Measurements from ENCODE around the gene CCL4.
"Not testable (repeated sequence)": the region's sequence is repeated elsewhere in the genome, so short reads cannot be mapped to it uniquely, and the experiment has no call there.

The CCL4 gene

GRCh38 chr17:36118477-36119353 lies 15.1 kb downstream of the CCL4 start:
- no peak for DNase-seq

DNA sequence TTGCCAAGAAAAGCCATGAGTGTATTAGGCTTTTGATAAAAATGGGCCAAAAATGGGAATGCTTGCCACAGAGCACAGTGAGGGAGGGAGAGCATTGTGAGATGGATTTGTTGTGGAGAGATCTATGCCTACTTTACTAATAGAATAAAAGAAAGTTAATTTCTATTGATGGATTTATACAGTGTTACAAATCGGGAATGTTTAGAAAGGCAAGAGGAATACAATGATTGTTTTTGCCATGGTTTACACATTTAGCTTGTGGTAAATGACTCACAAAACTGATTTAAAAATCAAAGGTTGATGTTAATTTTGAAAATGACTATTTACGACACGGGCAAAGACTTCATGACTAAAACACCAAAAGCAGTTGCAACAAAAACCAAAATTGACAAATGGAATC lies 16.6 kb downstream of the CCL4 start:
- no peak for DNase-seq

DNA sequence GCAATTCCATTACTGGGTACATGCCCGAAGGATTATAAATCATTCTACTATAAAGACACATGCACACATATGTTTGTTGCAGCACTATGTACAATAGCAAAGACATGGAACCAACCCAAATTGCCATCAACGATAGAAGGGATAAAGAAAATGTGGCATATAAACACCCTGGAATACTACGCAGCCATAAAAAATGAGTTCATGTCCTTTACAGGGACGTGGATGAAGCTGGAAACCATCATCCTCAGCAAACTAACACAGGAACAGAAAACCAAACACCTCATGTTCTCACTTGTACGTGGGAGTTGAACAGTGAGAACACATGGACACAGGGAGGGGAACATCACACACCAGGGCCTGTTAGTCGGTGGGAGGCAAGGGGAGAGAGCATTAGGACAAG lies 17.5 kb downstream of the CCL4 start:
- not testable (repeated sequence) for DNase-seq

DNA sequence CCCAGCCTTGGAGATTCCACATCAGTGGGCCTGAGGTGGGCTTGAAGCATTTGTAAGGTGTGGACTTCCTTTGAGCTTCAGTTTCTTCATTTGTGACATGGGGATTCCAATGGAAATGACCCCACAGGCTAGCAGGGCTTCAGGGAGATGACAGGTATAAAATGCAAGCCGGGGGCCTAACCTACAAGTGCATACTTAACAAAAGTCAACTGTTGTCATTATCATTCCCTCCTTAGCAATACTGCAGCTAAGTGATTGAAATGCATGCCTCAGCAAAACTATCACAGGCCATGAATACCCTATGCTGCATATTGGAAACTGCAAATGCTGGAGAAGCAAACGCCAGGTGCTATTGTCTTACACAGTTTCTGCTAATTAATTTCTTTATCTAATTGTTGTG lies 19.8 kb downstream of the CCL4 start:
- DNase-seq, result no peak

- DNase-seq, result no peak
Measured at GRCh38 chr17:36124879-36125824, 21.5 kb downstream of the CCL4 start.

- DNase-seq, result no peak
Measured at GRCh38 chr17:36127199-36127893, 23.7 kb downstream of the CCL4 start.

GRCh38 chr17:36127911-36128310 lies 24.3 kb downstream of the CCL4 start:
- no peak for DNase-seq

DNA sequence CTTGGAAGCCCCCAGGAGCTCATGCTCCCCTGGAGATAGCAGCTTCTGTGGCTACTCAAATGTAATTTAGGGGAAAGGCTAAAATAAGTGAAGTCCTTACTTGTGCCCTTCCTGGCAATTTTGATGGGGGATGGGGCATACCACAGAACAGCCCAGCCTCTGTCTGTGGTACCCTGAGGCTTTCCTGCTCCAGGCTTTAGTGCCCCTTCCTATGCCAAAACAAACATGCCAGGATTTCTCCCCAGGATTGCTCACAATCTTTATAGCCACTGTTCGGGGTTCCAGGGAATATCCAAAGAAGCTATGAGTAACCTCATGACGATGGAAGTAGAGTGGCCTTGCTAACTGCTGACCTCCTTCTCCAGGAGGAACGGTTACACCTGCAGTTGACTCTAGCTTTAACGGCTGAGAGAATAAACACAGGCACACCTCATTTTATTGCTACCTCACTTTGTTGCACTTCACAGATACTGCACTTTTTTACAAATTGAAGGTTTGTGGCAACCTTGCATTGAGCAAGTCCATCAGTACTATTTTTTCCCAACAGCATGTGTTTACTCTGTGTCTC lies 24.9 kb downstream of the CCL4 start:
- no peak for DNase-seq

- DNase-seq, result no peak
Measured at GRCh38 chr17:36129616-36130015, 26.0 kb downstream of the CCL4 start.

DNA sequence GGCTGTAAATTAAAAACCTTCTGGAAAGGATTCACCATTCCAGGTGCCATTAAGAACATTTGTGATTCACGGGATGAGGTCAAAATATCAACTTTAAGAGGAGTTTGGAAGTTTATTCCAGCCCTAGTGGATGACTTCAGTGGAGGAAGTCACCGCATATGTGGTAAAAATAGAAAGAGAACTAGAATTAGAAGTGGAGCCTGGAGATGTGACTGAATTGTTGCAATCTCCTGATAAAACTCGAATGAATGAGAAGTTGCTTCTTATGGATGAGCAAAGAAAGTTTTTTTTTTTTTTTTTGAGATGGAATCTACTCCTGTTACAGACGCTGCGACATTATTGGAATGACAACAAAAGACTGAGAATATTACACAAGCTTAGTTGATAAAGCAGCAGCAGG lies 26.7 kb downstream of the CCL4 start:
- DNase-seq, result no peak

- DNase-seq, result no peak
Measured at GRCh38 chr17:36131421-36131820, 27.8 kb downstream of the CCL4 start.

GRCh38 chr17:36131931-36132330 lies 28.3 kb downstream of the CCL4 start:
- no peak for DNase-seq

- DNase-seq, result no peak
Measured at GRCh38 chr17:36132421-36132831, 28.8 kb downstream of the CCL4 start.

DNA sequence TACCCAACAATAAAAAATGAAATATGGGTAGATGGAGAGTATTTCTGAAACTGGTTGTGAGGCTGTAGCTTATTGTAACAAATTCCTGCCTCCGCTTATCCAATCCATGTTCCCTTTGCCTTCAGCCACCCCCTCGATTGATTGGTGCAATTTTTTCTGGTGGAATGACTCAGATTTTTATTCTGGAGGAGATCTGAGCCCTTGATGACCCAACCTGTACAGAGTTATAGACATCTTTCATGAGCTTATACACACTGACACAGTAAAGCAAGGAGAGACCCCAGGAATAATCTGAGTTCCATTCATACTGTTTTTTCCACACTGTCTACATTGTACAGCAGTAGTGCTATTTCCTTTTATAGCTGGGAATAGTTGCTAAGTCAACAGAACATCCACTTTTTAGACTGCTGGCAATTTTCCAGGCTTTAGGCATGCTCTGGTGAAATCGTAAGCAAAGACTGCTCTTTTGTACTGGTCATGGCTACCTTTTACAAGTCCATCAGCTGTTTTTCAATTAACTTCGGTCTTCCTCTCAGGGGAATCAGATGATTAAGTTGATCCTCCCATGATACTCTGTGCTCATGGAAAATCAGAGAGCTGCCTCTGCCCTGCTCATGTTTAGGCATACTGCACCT lies 30.1 kb downstream of the CCL4 start:
- no peak for DNase-seq

DNA sequence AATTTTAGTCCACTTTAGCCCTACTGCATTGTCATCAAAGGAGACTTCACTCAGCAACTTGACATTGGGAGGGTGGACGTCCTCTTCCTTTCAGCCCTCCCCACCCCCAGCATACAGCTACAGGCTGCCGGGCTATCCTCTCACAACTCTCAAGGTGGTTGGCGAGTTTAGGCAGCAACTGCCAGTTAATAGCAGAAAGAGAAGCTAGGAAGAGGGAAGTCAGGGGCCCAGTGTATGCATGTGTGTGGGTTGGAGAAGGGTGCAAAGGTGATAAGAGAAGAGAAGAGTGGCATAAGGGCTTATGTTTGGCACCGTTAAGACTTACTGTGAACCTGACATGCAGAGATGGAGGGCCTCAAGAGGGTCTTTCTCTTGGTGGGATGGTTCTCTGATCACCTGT lies 31.8 kb downstream of the CCL4 start:
- DNase-seq, result no peak

- no peak for DNase-seq
Measured at GRCh38 chr17:36136036-36136435, 32.4 kb downstream of the CCL4 start.

DNA sequence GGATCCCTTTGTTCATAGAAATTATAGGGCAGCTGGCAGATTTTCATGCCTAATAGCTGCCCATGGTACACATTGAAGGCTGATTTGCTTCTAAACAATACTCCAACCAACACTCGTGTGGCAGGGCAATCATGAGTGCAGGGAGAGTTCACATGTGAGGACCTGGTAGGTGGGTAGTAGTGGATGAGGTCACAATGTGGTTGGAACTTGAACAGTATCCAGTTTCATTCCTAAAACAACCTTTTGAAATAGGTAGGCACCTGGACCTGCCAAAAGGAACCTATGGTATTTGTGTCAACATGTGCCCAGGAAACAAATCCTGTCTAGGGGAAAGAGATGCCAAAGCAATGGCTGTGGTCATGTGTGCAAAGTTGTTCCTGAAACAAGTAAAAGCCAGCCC lies 32.8 kb downstream of the CCL4 start:
- no peak for DNase-seq

DNA sequence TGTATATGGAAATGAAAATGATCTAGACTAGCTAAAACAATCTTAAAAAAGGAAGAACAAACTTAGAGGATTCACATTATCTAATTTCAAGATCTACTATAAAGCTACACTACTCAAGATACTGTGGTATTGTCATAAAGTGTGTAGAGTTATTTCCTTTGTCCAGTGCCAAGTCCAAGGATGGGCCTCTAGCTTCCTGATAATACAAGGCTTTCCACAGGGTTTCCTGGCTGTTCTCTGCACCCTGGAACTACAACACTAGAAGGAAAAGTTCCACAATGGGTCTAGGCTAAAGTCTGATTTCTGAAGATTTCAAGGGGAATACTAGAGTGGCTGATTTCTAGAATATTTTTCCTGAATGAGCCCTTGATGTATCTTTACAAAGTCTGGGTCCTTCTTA lies 38.6 kb downstream of the CCL4 start:
- no peak for DNase-seq

- DNase-seq, result no peak
Measured at GRCh38 chr17:36142806-36143205, 39.2 kb downstream of the CCL4 start.

GRCh38 chr17:36144014-36144413 lies 40.4 kb downstream of the CCL4 start:
- DNase-seq, result no peak

- no peak for DNase-seq
Measured at GRCh38 chr17:36144981-36145729, 41.5 kb downstream of the CCL4 start.

DNA sequence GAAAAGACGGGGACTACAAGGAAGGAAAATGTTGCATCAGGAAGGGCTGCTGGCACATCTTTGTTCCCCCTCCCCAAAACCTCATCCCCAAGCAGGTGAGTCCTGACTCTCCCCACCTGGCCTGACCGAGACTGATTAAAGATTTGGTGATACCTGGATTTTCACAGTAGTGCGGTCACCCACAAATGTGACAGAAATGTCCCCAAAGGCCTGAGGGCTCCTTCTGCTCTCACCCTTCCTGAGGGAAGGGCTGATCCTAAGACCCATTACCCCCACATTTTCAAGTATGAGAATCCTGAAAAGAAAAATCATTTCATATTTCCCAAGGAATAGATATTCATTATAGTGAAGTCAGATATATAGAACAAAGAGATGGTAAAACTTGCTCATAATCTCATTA lies 44.0 kb downstream of the CCL4 start:
- no peak for DNase-seq

All from activated CD8-positive, alpha-beta memory T cell treated with anti-CD3 and anti-CD28 coated beads, Interleukin-2, amount 50 U/mL, for 48 hours (primary cell).